IMR-90 (cell line): Measurements from ENCODE around the gene FDCSP. TPM values are rescaled to one million over a fixed set of nuclear protein-coding genes. Genes with fewer than 3 reads are reported as not detected.

Experiments
- ATAC-seq: fragments of 200-7000 bp; cut with Tn5 transposase; 2 replicates; pipeline ENCODE4 v1.9.1; 2020; ENCODE audit warnings: low read depth, mild to moderate bottlenecking, moderate library complexity
- BruUV-seq: library from RNA; stranded (reverse); fragments of 400-500 nt; replicated peaks from 2 replicates; lab custom pipeline; 2021; lab: Mats Ljungman, UMichigan
- CTCF ChIA-PET: fragments of 300-600 bp; formaldehyde crosslinking; extraction: SDS; loops from one replicate; lab custom pipeline; 2021; ENCODE audit warnings: antibody characterized with exemption; lab: Yijun Ruan, JAX
- POLR2A ChIA-PET: fragments of 300-600 bp; sonication (Branson Sonifier 250); formaldehyde crosslinking; loops from one replicate; lab custom pipeline; 2022; ENCODE audit warnings: antibody characterized with exemption; ENCODE audit not compliant: unreplicated experiment; lab: Charles Lee
- DNase-seq: peaks from one replicate; pipeline ENCODE4 v3.0.0; 2013
- H2AFZ ChIP-seq: replicated peaks from 2 replicates; pipeline ENCODE3; 2013; ENCODE audit warnings: low read length, mild to moderate bottlenecking; ENCODE audit not compliant: poor library complexity
- H2AK5ac ChIP-seq: 2 replicates; pipeline ENCODE4 v1.6.1; 2013; ENCODE audit warnings: low read depth, low read length, inconsistent platforms
- H2AK9ac ChIP-seq: replicated peaks from 2 replicates; pipeline ENCODE3; 2013; ENCODE audit warnings: mild to moderate bottlenecking, low read depth, low read length, moderate library complexity; ENCODE audit not compliant: poor library complexity
- H2BK120ac ChIP-seq: 2 replicates; pipeline ENCODE4 v1.6.1; 2013; ENCODE audit warnings: low read depth, low read length, inconsistent platforms
- H2BK15ac ChIP-seq: 3 replicates; pipeline ENCODE4 v1.6.1; 2013; ENCODE audit warnings: low read depth, low read length, inconsistent platforms
- H2BK20ac ChIP-seq: 2 replicates; pipeline ENCODE4 v1.6.1; 2013; ENCODE audit warnings: low read depth, mild to moderate bottlenecking, inconsistent platforms, low read length, moderate library complexity
- H2BK5ac ChIP-seq: 2 replicates; pipeline ENCODE4 v1.6.1; 2013; ENCODE audit warnings: mild to moderate bottlenecking, low read depth, low read length, inconsistent platforms; ENCODE audit not compliant: poor library complexity, severe bottlenecking
- H3K14ac ChIP-seq: replicated peaks from 2 replicates; pipeline ENCODE4 v1.6.1; 2013; ENCODE audit warnings: low read depth, low read length, inconsistent platforms
- H3K18ac ChIP-seq: 2 replicates; pipeline ENCODE4 v1.6.1; 2013; ENCODE audit warnings: low read depth, low read length, control low read depth
- H3K23ac ChIP-seq: 2 replicates; pipeline ENCODE4 v1.6.1; 2013; ENCODE audit warnings: low read depth, low read length, inconsistent platforms
- H3K27ac ChIP-seq: 2 replicates; pipeline ENCODE4 v1.5.1; 2013; ENCODE audit warnings: mild to moderate bottlenecking, control low read depth, low read length; ENCODE audit not compliant: insufficient read depth
- H3K27me3 ChIP-seq: 2 replicates; pipeline ENCODE4 v1.6.1; 2013; ENCODE audit warnings: low read length; ENCODE audit not compliant: control insufficient read depth, insufficient read depth
- H3K36me3 ChIP-seq: 2 replicates; pipeline ENCODE4 v1.6.1; 2013; ENCODE audit warnings: low read length, mixed read lengths; ENCODE audit not compliant: control insufficient read depth, insufficient read depth
- H3K4ac ChIP-seq: 2 replicates; pipeline ENCODE4 v1.6.1; 2013; ENCODE audit warnings: low read depth, low read length, inconsistent platforms
- H3K4me1 ChIP-seq: 2 replicates; pipeline ENCODE4 v1.6.1; 2013; ENCODE audit warnings: low read length, mixed read lengths; ENCODE audit not compliant: control insufficient read depth, insufficient read depth
- H3K4me2 ChIP-seq: 2 replicates; pipeline ENCODE4 v1.6.1; 2013; ENCODE audit warnings: low read depth, mild to moderate bottlenecking, control low read depth, low read length, moderate library complexity
- H3K4me3 ChIP-seq: 2 replicates; pipeline ENCODE4 v1.5.1; 2013; ENCODE audit warnings: low read depth, mild to moderate bottlenecking, control low read depth, low read length, moderate library complexity; ENCODE audit not compliant: insufficient read depth
- H3K56ac ChIP-seq: 2 replicates; pipeline ENCODE4 v1.6.1; 2013; ENCODE audit warnings: low read length, inconsistent platforms; ENCODE audit not compliant: insufficient read depth; ENCODE audit errors: extremely low read depth
- H3K79me1 ChIP-seq, 2 experiments: 2 replicates each; pipeline ENCODE4 v1.6.1; 2013; ENCODE audit warnings: low read length in 2 of 2, inconsistent platforms in 1 of 2, low read depth in 1 of 2
- H3K9ac ChIP-seq: 2 replicates; pipeline ENCODE4 v1.6.1; 2013; ENCODE audit warnings: low read depth, low read length, control low read depth
- H3K9me1 ChIP-seq: 2 replicates; pipeline ENCODE4 v1.6.1; 2013; ENCODE audit warnings: low read length, inconsistent platforms; ENCODE audit not compliant: insufficient read depth
- H3K9me3 ChIP-seq: 2 replicates; pipeline ENCODE4 v1.6.1; 2013; ENCODE audit warnings: low read length; ENCODE audit not compliant: control insufficient read depth, insufficient read depth
- H4K20me1 ChIP-seq: 2 replicates; pipeline ENCODE4 v1.6.1; 2013; ENCODE audit warnings: low read length, inconsistent platforms; ENCODE audit not compliant: insufficient read depth
- H4K5ac ChIP-seq: 2 replicates; pipeline ENCODE4 v1.6.1; 2013; ENCODE audit warnings: mild to moderate bottlenecking, low read depth, low read length, control low read depth
- H4K8ac ChIP-seq, 2 experiments: 2 replicates each; pipeline ENCODE4 v1.6.1; 2013; ENCODE audit warnings: low read depth in 2 of 2, low read length in 2 of 2, control low read depth in 1 of 2, inconsistent platforms in 1 of 2
- H4K91ac ChIP-seq: 2 replicates; pipeline ENCODE4 v1.6.1; 2013; ENCODE audit warnings: low read depth, low read length, inconsistent platforms; ENCODE audit not compliant: insufficient read depth
- CTCF ChIP-seq: conservative IDR thresholded peaks from 2 replicates; pipeline ENCODE4 v1.5.1; 2012; ENCODE audit warnings: mild to moderate bottlenecking, low read depth, low read length, improper control_type of control experiment
- ELK1 ChIP-seq: fragments of 150-350 bp; IDR thresholded peaks from 2 replicates; pipeline ENCODE4 v1.6.1; 2016; ENCODE audit warnings: low read depth, mild to moderate bottlenecking, low read length, moderate library complexity, borderline replicate concordance
- FOS ChIP-seq: fragments of 150-350 bp; IDR thresholded peaks from 2 replicates; pipeline ENCODE4 v1.6.1; 2016; ENCODE audit warnings: low read depth, low read length
- MAFK ChIP-seq: IDR thresholded peaks from 2 replicates; pipeline ENCODE4 v1.6.1; 2012; ENCODE audit warnings: low read depth, low read length, improper control_type of control experiment
- MXI1 ChIP-seq: IDR thresholded peaks from 2 replicates; pipeline ENCODE4 v1.6.1; 2012; ENCODE audit warnings: low read depth, mild to moderate bottlenecking, low read length, moderate library complexity, borderline replicate concordance
- NFE2L2 ChIP-seq: fragments of 150-350 bp; IDR thresholded peaks from 2 replicates; pipeline ENCODE4 v1.6.1; 2016; ENCODE audit warnings: low read depth, mild to moderate bottlenecking, low read length
- POLR2A ChIP-seq: IDR thresholded peaks from 2 replicates; pipeline ENCODE4 v1.6.1; 2012; ENCODE audit warnings: mild to moderate bottlenecking, low read depth, low read length
- RAD21 ChIP-seq: IDR thresholded peaks from 2 replicates; pipeline ENCODE4 v1.6.1; 2012; ENCODE audit warnings: low read length, improper control_type of control experiment
- RCOR1 ChIP-seq: IDR thresholded peaks from 2 replicates; pipeline ENCODE4 v1.6.1; 2012; ENCODE audit warnings: mild to moderate bottlenecking, low read length, improper control_type of control experiment; ENCODE audit not compliant: insufficient replicate concordance
- RFX5 ChIP-seq: IDR thresholded peaks from 2 replicates; pipeline ENCODE4 v1.8.0; 2012; ENCODE audit warnings: low read depth, mild to moderate bottlenecking, low read length, moderate library complexity
- SMC3 ChIP-seq: fragments of 150-350 bp; IDR thresholded peaks from 2 replicates; pipeline ENCODE4 v1.6.1; 2016; ENCODE audit warnings: low read depth, mild to moderate bottlenecking, antibody characterized with exemption, low read length, moderate library complexity
- USF2 ChIP-seq: fragments of 150-350 bp; IDR thresholded peaks from 2 replicates; pipeline ENCODE4 v1.6.1; 2017; ENCODE audit warnings: mild to moderate bottlenecking, antibody characterized with exemption, low read length, low read depth
- WGBS, 2 experiments: methylation state at CpG; one replicate each; pipeline versions ENCODE4 v1.1.5 to v1.1.7; 2013; ENCODE audit warnings: missing lambda C conversion rate in 2 of 2; ENCODE audit not compliant: insufficient read length in 1 of 2; ENCODE audit errors: extremely low coverage in 2 of 2; 5-methylcytosine and 5-hydroxymethylcytosine counted together
- dilution Hi-C: fragments of 300-500 bp; cut with HindIII; formaldehyde crosslinking; loops from one replicate; pipeline ENCODE4 v1.14.3; 2018; ENCODE audit warnings: low sequenced_read_pairs; ENCODE audit not compliant: unreplicated experiment
- in situ Hi-C: fragments of 300-500 bp; cut with MboI; formaldehyde crosslinking; loops from 3 replicates; pipeline ENCODE4 v1.14.3; 2019; ENCODE audit warnings: low sequenced_read_pairs, inconsistent platforms, mixed read lengths
- intact Hi-C: fragments of 100-400 bp; cut with micrococcal nuclease; formaldehyde crosslinking; loops from 2 replicates; pipeline ENCODE4 v1.10.0; 2022
- polyA plus RNA-seq, 3 experiments: library from polyadenylated mRNA; depleted of rRNA; stranded (reverse); fragments of >200 nt; gene quantifications; 2 replicates each; pipeline ENCODE4 v1.2.3, GENCODE V29; 2012; ENCODE audit warnings: low replicate concordance in 1 of 3
- total RNA-seq: library from RNA; depleted of rRNA; stranded (reverse); fragments of >200 nt; gene quantifications from 2 replicates; pipeline ENCODE4 v1.2.3, GENCODE V29; 2012

The FDCSP gene
- total and polyA plus RNA-seq, 2 of the 4 experiments (the other 2 are of a cell fraction) = not detected

- ATAC-seq (no peak), DNase-seq (no peak)
- WGBS, 2 experiments = no CpG with 5 or more reads among the region's 1 CpG
- H2BK120ac ChIP-seq = no peak overlapping the region
- H3K4me3 ChIP-seq = no peak overlapping the region
- H3K9me1 ChIP-seq = no peaks in the 10 kb centered on the region
- intact Hi-C loops = no loop called here
- no peak overlapping the region for H4K5ac ChIP-seq
- H3K56ac ChIP-seq = no peak overlapping the region
- no peak overlapping the region for H3K4ac ChIP-seq
- no peak overlapping the region for H2AK5ac ChIP-seq
- H3K4me2 ChIP-seq = no peak overlapping the region
- no peak overlapping the region for H4K8ac ChIP-seq
- ChIA-PET POLR2A (no interaction called here), CTCF (no interaction called here)
- no peak overlapping the region for H2BK20ac ChIP-seq
- no peak overlapping the region for H3K9ac ChIP-seq
- no peak overlapping the region for H3K14ac ChIP-seq
- dilution Hi-C loops = no loop called here
- H3K27ac ChIP-seq = no peak overlapping the region
- no peak overlapping the region for H2BK15ac ChIP-seq
- no peak overlapping the region for H4K91ac ChIP-seq
- in situ Hi-C loops = no loop called here
- H2AK9ac ChIP-seq = no peak overlapping the region
- H3K9me3 ChIP-seq = no peaks in the 10 kb centered on the region
- no peak overlapping the region for H2BK5ac ChIP-seq
- H3K27me3 ChIP-seq = no peaks in the 10 kb centered on the region
- H2AFZ ChIP-seq = no peak overlapping the region
- TF ChIP-seq NFE2L2 (no peak), RCOR1 (no peak), FOS (no peak), RAD21 (no peak), ELK1 (no peak), POLR2A (no peak), RFX5 (no peak), CTCF (no peak), MAFK (no peak), SMC3 (no peak), MXI1 (no peak), USF2 (no peak)
- H3K79me1 ChIP-seq = no peaks in the 10 kb centered on the region
- H3K4me1 ChIP-seq = no peaks in the 10 kb centered on the region
- H3K36me3 ChIP-seq = no peaks in the 10 kb centered on the region
- no peak overlapping the region for H3K23ac ChIP-seq
- BruUV-seq = no TSS peak
- no peaks in the 10 kb centered on the region for H4K20me1 ChIP-seq
- no peak overlapping the region for H3K18ac ChIP-seq
Observed at GRCh38 chr4:70251945-70252277, 26.0 kb downstream of the FDCSP start.
